Choroid plexus epithelial cell (primary cell): ENCODE measurements around the gene CFAP45.

ENCODE experiments used
- DNase-seq: peaks from one replicate; pipeline ENCODE4 v3.0.0-alpha.2; 2010; ENCODE audit warnings: low read depth
- H3K4me3 ChIP-seq: 2 replicates; pipeline ENCODE4 v1.5.1; 2011; ENCODE audit warnings: low read depth, mild to moderate bottlenecking, control low read depth, low read length, moderate library complexity
- CTCF ChIP-seq: conservative IDR thresholded peaks from 2 replicates; pipeline ENCODE4 v1.5.1; 2011; ENCODE audit warnings: low read depth, mild to moderate bottlenecking, control low read depth, inconsistent platforms, low read length, moderate library complexity

The CFAP45 gene

GRCh38 chr1:159927211-159927848 lies 27.4 kb upstream of the CFAP45 start:
- no peak for DNase-seq
- TF ChIP-seq CTCF, result no peak
- no peak overlapping the region for H3K4me3 ChIP-seq

GRCh38 chr1:159925719-159926078 lies 25.7 kb upstream of the CFAP45 start:
- DNase-seq, result no peak
- TF ChIP-seq CTCF, result no peak
- peak overlapping the region; percentile 98 for H3K4me3 ChIP-seq

GRCh38 chr1:159924791-159925718 lies 25.1 kb upstream of the CFAP45 start, which contains the start of gene TAGLN2:
TAGLN2 (minus strand) TSS chr1:159925507; CDS start chr1:159920509, 4,998 bp downstream.
- peak; percentile 93 for DNase-seq
- no peak for TF ChIP-seq CTCF
- peak within 1 kb of the TSS; percentile 98 for H3K4me3 ChIP-seq

GRCh38 chr1:159924025-159924790 lies 24.2 kb upstream of the CFAP45 start:
- peak overlapping the region; percentile 98 for H3K4me3 ChIP-seq
- no peak for TF ChIP-seq CTCF
- DNase-seq, result peak; percentile 95

GRCh38 chr1:159923203-159924024 lies 23.4 kb upstream of the CFAP45 start:
- DNase-seq, result peak; percentile 95
- H3K4me3 ChIP-seq, result peak overlapping the region; percentile 98
- no peak for TF ChIP-seq CTCF

GRCh38 chr1:159922511-159923202 lies 22.7 kb upstream of the CFAP45 start:
- DNase-seq, result peak; percentile 41
- H3K4me3 ChIP-seq, result peak overlapping the region; percentile 98
- no peak for TF ChIP-seq CTCF
